ENCODE results near the gene C1QTNF5. TPM values are rescaled to one million over a fixed set of nuclear protein-coding genes. Genes with fewer than 3 reads are reported as not detected.

The C1QTNF5 gene
- total RNA-seq, 1 experiment from 2014 or later, result not detected

DNA sequence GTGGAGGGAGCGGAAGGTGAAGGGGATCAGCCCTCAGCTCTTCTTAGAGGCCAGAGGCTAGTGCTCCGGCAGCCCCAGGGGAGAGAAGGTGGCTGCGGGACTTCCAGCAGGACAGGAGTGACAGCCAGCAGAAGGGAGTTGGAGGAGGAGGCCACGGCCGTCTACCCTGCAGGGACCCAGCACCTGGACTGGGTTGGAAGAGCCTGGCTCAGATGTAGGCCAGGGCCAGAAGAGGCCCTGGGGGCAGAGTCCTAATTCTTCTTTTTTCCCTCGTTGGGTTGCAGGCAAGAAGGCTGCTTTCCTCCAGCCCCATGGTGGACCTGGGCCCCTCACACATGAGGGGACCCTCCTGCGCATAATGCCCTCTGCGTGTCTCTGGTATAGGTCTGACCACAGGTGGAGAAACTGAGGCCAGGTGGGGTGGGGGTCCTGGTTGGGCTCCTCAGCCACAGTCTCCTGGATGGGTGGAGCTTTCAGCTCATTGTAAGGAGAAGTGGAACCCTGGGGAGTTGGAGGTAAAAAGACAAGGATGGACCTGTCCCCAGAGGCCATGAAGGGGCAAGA is 21.5 kb downstream of the C1QTNF5 start:
- ChIA-PET POLR2A (interaction anchor here (1.7 kb wide), 1 partner anchor 19 kb away, joined by 4 read pairs; no protein-coding TSS in a partner anchor), CTCF (interaction anchor here (0.5 to 1.1 kb wide), 6 partner anchors 9 to 155 kb away, joined by 3 to 12 read pairs (median 4); no protein-coding TSS in a partner anchor)
- Histone ChIP-seq H3K9me3 (ENCODE audit: control insufficient read depth, insufficient read depth, low read depth, low read length) (no peaks in the 10 kb centered on the region), H3K4me3 (ENCODE audit: low read depth in 2 of 2, low read length in 2 of 2) (0 out of 4 replicates have a peak overlapping the region, but pooled peaks of 1 of the 2 experiments have one; percentile 9), H3K4me1 (ENCODE audit: control insufficient read depth, insufficient read depth, low read length) (peaks cover 55% of the 10 kb centered on the region), H3K27me3 (ENCODE audit: control insufficient read depth, insufficient read depth, low read length) (no peaks in the 10 kb centered on the region), H3K27ac (ENCODE audit: low read length) (peak overlapping the region; percentile 78), H3K36me3 (ENCODE audit: control insufficient read depth, insufficient read depth, low read length) (no peaks in the 10 kb centered on the region)
- TF ChIP-seq SIN3A (IDR thresholded peaks at IDR 0.05; ENCODE audit: borderline replicate concordance, insufficient read depth, low read depth, low read length), result no peak
- TF ChIP-seq TCF7L2 (IDR thresholded peaks at IDR 0.05; ENCODE audit: low read depth, low read length), result no peak
- TF ChIP-seq POLR2AphosphoS5 (IDR thresholded peaks at IDR 0.05; ENCODE audit: low read depth, low read length), result no peak
- no peak for TF ChIP-seq CTCF (IDR thresholded peaks at IDR 0.05)
- TF ChIP-seq, protein P1, sequence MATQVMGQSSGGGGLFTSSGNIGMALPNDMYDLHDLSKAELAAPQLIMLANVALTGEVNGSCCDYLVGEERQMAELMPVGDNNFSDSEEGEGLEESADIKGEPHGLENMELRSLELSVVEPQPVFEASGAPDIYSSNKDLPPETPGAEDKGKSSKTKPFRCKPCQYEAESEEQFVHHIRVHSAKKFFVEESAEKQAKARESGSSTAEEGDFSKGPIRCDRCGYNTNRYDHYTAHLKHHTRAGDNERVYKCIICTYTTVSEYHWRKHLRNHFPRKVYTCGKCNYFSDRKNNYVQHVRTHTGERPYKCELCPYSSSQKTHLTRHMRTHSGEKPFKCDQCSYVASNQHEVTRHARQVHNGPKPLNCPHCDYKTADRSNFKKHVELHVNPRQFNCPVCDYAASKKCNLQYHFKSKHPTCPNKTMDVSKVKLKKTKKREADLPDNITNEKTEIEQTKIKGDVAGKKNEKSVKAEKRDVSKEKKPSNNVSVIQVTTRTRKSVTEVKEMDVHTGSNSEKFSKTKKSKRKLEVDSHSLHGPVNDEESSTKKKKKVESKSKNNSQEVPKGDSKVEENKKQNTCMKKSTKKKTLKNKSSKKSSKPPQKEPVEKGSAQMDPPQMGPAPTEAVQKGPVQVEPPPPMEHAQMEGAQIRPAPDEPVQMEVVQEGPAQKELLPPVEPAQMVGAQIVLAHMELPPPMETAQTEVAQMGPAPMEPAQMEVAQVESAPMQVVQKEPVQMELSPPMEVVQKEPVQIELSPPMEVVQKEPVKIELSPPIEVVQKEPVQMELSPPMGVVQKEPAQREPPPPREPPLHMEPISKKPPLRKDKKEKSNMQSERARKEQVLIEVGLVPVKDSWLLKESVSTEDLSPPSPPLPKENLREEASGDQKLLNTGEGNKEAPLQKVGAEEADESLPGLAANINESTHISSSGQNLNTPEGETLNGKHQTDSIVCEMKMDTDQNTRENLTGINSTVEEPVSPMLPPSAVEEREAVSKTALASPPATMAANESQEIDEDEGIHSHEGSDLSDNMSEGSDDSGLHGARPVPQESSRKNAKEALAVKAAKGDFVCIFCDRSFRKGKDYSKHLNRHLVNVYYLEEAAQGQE (IDR thresholded peaks at IDR 0.05; ENCODE audit: insufficient read depth in 1 of 2, low read depth in 2 of 2, low read length in 1 of 2), result no peak
- BruUV-seq (replicated peaks), result no TSS peak
- 0 out of 2 replicates have a peak, but pooled peaks have one; percentile 1 for ATAC-seq
- in situ Hi-C loops (cut with HindIII; ENCODE audit: low pct_unique_long_range_greater_than_20kb, low sequenced_read_pairs) (no loop called here), intact Hi-C loops (cut with micrococcal nuclease; ENCODE audit: unreplicated experiment) (no loop called here)
- no peak for DNase-seq (ENCODE audit: low read depth, low spot score)

DNA sequence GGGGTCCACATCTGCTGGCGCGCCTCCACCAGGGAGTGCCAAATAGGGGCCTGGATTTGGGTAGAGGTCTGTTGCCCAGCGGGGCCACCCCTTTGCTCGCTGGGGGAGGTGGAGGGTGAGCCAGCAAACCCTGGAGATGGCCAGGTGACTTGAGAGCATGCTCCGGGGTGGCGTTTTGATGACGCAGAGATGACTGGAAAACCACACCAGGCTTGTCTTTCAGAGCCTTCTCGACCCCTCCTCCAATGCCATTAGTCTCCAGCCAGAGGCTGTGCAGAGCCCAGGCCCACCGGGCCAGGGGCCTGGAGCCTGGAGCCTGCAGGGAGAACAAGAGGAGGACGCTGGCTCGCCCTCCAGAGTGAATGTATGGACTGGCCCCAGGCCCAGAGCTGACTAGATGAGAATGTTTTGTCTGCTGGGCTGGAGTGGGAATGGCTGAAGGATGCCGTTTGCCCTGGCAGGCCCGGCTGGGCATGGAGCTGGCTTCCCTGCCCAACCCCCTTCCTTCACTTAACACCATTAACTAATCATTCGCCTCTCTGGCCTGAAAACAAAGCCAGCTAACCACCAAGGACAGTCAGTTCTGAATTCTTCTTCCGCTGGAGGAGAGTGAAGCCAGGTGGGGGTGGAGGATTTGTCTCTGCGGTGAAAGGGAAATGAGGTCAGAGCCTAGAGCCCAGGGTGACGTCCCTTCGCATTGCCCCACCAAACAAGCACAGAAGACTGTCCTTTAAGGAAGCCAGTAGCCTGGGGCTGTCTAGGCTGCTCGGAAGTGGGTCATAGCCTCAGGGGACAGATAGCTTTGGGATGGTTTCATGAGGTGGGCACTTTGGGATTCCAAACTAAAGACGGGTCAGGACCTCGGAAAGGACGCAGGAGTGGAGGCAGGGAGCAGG is 22.2 kb downstream of the C1QTNF5 start:
- Histone ChIP-seq H3K4me3 (ENCODE audit: low read depth in 2 of 2, low read length in 2 of 2) (0 out of 4 replicates have a peak overlapping the region, but pooled peaks of 1 of the 2 experiments have one; percentile 9), H3K4me1 (ENCODE audit: control insufficient read depth, insufficient read depth, low read length) (peaks cover 52% of the 10 kb centered on the region), H3K27ac (ENCODE audit: low read length) (peak overlapping the region; percentile 78), H3K27me3 (ENCODE audit: control insufficient read depth, insufficient read depth, low read length) (no peaks in the 10 kb centered on the region), H3K9me3 (ENCODE audit: control insufficient read depth, insufficient read depth, low read depth, low read length) (no peaks in the 10 kb centered on the region), H3K36me3 (ENCODE audit: control insufficient read depth, insufficient read depth, low read length) (no peaks in the 10 kb centered on the region)
- ATAC-seq (peak; percentile 4; the same call in 1 of the 2 replicates), DNase-seq (ENCODE audit: low read depth, low spot score) (no peak)
- ChIA-PET CTCF (interaction anchor here (0.5 to 1.1 kb wide), 6 partner anchors 10 to 223 kb away, joined by 3 to 12 read pairs (median 4); a partner anchor contains a TSS), POLR2A (interaction anchor here (1.7 kb wide), 1 partner anchor 20 kb away, joined by 4 read pairs; no protein-coding TSS in a partner anchor)
- in situ Hi-C loops (cut with HindIII; ENCODE audit: low pct_unique_long_range_greater_than_20kb, low sequenced_read_pairs), result no loop called here
- TF ChIP-seq, protein P1 (IDR thresholded peaks at IDR 0.05; ENCODE audit: insufficient read depth in 1 of 2, low read depth in 2 of 2, low read length in 1 of 2), result no peak
- TF ChIP-seq SIN3A (IDR thresholded peaks at IDR 0.05; ENCODE audit: borderline replicate concordance, insufficient read depth, low read depth, low read length) (no peak), TCF7L2 (IDR thresholded peaks at IDR 0.05; ENCODE audit: low read depth, low read length) (no peak), CTCF (IDR thresholded peaks at IDR 0.05) (no peak), POLR2AphosphoS5 (IDR thresholded peaks at IDR 0.05; ENCODE audit: low read depth, low read length) (no peak)
- no TSS peak for BruUV-seq (replicated peaks)
- intact Hi-C loops (cut with micrococcal nuclease; ENCODE audit: unreplicated experiment), result no loop called here
